HL-60 (cell line): Measurements from ENCODE around the gene USH2A.

Source experiments
- POLR2AphosphoS5 ChIP-seq: IDR thresholded peaks from 2 replicates; pipeline ENCODE4 v1.6.1; 2012; ENCODE audit warnings: low read depth
- TF ChIP-seq, protein P1 (sequence below): IDR thresholded peaks from one replicate; pipeline ENCODE4 v1.5.1; 2011; ENCODE audit warnings: low read length, control low read depth, inconsistent platforms; ENCODE audit not compliant: insufficient read depth

DNA sequence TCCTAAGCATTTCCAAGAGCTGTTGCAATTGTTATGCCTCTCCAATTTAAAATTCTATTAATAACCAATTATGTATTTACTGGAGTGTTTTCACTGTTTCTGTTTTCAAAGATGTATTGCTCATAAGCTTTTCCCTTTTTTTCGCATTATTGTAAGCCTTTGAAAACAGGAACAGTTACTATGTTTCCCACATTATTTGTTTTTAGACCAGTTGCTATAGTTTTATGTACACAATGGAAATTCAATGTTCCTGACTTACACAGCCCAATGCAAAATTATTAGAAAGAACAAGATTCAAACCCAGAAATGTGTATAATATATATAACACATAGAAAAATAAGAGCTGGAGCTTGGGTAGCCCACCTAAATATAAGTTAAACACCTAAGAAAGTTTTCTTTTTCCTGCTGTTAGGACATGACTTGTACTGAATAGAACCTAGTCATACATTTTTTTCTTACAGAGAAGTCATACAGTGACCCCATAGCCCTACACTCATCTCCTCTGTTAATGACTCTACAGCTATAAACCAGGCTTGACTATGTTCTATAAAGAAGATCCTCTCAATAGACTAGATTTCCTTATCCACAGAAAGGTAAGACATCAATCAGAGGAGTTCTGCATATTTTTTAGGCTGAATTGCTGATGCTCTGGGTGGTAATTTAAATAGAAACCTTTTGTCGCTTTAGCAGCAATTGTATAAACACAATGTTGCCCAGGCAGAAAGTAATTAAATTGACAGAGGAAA is 299.6 kb downstream of the USH2A start:
- TF ChIP-seq, protein P1, sequence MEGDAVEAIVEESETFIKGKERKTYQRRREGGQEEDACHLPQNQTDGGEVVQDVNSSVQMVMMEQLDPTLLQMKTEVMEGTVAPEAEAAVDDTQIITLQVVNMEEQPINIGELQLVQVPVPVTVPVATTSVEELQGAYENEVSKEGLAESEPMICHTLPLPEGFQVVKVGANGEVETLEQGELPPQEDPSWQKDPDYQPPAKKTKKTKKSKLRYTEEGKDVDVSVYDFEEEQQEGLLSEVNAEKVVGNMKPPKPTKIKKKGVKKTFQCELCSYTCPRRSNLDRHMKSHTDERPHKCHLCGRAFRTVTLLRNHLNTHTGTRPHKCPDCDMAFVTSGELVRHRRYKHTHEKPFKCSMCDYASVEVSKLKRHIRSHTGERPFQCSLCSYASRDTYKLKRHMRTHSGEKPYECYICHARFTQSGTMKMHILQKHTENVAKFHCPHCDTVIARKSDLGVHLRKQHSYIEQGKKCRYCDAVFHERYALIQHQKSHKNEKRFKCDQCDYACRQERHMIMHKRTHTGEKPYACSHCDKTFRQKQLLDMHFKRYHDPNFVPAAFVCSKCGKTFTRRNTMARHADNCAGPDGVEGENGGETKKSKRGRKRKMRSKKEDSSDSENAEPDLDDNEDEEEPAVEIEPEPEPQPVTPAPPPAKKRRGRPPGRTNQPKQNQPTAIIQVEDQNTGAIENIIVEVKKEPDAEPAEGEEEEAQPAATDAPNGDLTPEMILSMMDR = no peak
- no peak for TF ChIP-seq POLR2AphosphoS5
